COR-L47 (cell line): Measurements from ENCODE around the gene POLR3GL.

Source experiments
- DNase-seq: peaks from one replicate; lab custom pipeline; 2025; lab: John Stamatoyannopoulos, UW

Gene POLR3GL

GRCh38 chr1:145992958-145993617 is 28.6 kb downstream of the POLR3GL start:
- DNase-seq: no peak

- no peak for DNase-seq
These were observed 29.3 kb downstream of the POLR3GL start for GRCh38 chr1:145993618-145994390.

GRCh38 chr1:145994391-145995120 is 30.1 kb downstream of the POLR3GL start:
- no peak for DNase-seq

DNA sequence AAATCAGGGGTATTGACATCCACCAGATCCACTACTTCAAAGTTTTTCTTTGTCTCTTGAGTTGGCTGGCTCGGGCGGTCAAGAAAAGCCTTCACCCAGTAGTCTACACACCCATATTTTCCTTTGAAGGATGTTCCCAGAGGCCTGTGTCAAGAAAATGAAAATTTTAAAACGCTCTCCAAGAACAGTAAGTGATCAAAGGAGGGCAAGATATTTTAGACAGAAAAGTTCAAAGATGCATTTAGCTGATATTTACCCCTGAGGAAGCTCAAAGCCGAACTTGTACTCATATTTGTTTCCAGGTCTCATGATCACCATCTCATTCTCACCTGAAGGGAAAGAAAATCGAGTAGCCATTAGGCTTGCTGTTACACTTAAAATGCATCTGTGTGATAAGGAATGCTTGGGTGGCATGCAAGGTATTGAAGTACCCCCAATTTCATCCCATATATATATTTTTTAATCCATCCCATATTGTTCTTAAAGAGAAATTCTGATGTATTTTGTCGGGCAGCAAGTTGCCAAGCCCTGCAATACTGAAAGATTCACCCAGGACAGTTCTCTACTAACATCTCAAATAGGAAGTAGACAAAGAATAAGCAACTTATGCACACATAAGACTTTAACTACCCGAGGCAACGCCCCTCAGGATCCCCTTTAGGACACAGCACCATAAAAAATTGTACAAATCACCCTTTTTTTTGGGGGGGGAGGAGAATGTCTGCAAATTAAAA is 30.8 kb downstream of the POLR3GL start:
- no peak for DNase-seq

GRCh38 chr1:145995964-145996432 is 31.5 kb downstream of the POLR3GL start:
- DNase-seq: peak; percentile 14

DNA sequence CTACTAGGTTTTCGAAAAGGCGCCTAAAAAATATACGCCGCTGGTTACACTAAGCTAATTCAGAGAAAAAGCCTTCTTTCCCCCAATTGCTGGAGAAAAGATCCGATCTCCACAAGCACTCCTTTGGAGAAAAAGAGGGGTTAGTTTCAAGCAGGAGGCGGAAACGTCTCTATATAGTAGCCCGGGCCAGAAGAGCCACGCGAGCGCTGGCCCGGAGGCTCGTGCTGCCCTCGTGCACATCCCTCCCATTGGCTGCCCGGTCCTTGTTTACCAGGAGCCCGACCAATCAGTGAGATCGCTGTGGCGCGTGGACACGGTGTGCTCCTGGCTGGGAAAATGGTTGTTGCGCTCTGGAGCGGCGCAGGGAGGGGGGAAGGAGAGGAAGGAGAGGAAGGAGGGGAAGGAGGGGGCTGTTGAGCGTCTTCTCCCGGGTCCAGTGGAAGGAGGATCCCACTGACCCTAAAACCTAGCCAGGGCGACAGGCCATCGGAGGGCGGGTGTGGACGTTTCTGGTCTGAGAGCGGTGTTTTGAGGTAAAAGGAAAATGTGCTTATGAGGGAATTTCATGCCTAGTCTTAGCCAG is 32.0 kb downstream of the POLR3GL start, which contains the start of gene TXNIP:
TXNIP (minus strand) TSS at position 147 of the 583 bp plus-strand sequence. CDS start 313 bp downstream, outside the sequence.
- DNase-seq: peak; percentile 97

GRCh38 chr1:145997016-145997717 is 32.7 kb downstream of the POLR3GL start:
- DNase-seq: no peak

DNA sequence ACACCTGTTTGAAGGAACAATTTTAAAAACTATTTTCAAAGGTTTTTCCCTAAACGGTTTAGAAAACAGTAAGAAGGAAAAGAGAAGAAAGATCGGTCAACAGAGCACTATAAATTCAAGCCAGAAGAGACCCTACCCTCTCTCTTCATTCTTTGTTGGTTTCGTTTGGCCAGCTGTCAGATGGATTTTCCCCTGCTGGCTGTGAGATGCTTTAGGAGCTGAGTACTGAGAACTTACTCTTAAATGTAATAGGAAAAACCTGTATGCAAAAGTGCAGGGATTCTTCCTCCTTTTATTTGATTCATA is 33.2 kb downstream of the POLR3GL start:
- no peak for DNase-seq

DNA sequence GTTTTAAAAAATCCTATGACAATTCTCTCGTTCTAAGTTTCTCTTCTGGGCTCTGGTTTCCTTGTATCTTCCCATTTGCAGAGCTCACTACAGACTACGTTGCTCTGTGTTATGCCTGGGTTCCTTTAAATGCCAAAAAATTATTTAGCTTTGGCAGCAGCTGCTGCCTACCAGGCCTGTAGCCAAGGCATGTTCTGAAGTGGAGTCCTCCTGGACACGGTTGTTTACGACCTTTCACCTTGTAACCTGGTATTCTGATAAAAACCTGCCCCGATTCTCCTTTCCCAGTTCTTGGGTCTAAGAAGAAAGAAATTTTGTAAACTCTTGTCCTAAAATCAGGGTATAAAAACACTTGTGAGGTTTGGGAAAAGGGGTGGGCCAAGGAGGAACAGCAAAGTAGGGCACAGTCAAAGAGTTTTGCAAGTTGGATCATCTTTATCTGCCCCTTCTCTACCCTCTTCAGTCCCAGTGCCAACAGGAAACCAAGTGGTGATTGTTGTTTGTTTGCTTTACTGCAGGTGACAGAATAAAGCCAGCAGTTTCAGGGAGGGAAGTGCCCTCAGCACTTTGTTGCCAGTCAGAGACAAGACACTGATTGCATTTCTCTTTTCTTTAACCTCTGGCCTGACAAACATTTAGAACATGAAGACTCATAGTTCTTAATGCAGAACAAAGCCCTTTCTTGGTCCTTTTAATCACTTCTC is 35.0 kb downstream of the POLR3GL start:
- DNase-seq: peak; percentile 67

GRCh38 chr1:146001709-146002108 is 37.2 kb downstream of the POLR3GL start:
- DNase-seq: no peak

DNA sequence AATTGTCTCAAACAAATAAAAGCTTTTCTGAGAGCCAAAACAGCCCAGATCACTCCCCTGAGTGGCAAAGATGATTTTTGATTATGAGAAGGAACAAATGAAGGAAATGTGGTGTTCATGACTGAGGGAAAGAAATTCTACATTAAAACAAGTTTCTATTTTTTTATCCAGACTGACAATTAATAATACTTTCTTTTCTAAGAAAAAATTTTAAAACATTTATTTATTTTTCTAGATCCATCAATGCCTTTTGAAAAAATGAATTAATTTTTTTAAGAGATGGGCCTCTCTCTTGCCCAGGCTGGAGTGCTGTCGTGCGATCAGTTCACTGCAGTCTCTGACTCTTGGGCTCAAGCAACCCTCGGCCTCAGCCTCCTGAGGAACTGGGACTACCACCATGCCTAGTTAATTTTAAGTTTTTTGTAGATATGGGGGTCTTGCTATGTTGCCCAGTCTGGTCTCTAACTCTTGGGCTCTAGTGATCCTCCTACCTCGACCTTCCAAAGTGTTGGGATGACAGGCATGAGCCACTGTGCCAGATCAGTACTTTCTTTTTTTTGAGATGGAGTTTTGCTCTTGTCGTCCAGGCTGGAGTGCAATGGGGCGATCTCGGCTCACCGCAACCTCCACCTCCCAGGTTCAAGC is 43.1 kb downstream of the POLR3GL start:
- DNase-seq: no peak

DNA sequence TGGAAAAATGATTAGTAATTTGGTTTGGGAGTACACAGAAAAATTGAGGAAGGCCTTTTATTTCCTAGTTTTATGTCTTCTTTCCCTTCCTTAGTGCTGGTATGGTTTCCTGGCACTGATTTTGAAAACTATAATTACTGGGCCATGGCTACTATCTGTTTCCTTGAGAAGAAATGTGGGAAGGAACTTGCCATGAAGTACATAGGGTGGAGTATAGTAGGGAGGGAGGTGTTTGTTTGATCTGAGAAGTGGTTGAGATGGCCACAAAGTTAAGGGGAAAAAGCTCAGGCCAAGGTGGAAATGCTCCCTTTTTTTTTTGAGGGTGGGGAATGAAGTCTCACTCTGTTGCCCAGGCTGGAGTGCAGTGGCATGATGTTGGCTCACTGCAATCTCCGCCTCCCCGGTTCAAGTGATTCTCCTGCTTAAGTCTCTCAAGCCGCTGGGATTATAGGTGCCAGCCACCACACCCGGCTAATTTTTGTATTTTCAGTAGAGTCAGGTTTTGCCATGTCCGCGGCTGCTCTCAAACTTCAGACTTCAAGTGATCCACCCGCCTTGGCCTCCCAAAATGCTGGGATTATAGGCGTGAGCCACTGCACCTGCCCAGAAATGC is 45.7 kb downstream of the POLR3GL start:
- DNase-seq: no peak

DNA sequence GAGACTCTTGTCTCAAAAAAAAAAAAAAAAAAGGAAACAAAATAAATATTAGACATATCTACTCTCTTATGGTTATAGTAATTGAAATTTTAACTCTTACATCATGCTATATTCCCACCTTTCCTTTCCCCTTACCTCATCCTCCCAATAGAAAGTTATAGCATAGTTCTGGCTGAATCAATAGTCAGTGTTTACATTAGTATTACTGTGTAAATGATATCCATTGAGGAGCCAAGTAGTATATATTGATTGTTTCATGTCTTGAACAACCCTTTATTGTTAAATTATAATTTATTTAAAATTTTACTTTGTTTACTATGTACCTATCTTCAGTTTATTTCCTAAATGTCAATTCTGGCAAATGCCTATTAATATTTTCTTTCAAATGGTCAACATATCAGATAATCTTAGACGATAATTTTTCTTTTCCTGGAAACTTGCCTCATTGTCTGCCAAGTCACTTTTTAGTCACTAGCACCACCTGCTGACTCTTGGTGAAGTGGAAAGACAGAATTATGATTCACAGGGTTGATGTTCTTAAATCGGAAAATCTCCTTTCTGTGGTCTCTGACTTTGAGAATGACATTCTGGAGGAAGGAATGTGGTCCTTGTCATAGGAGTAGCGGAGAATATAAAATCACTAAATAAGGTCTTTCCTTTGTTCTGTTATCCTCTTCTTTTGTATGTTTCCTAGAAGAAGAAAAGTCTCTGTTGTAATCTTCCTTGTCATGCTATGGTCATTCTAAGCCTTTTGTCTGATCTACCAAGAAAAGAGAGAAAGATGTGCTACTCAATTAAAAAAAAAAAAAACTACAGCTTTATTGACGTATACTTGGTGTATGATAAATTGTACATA is 48.4 kb downstream of the POLR3GL start:
- peak; percentile 64 for DNase-seq

- no peak for DNase-seq
These were observed 49.1 kb downstream of the POLR3GL start for GRCh38 chr1:146013559-146013922.

DNA sequence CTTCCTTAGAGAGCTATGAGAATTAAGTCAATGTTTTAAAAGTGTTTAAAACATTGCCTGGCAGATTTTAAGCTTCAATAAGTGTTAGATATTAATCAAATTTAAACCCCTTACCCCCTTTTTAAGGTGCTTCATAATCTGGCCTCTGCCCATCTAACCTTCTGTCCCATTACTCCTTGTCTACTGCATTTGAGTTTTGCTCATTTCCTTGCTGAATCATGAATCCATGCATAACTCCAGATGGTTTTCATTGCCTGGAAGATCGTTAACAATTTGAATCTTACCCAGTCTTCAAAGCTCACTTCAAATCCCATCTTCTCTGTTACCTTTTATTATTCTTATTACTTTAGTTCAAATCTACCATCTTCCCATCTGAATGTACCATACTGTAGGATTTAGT is 52.4 kb downstream of the POLR3GL start:
- no peak for DNase-seq

GRCh38 chr1:146019231-146020057 is 55.0 kb downstream of the POLR3GL start:
- no peak for DNase-seq
